AG09319 (cell line): ENCODE results near the gene SLC25A39.

Experiments used
- DNase-seq: peaks from one replicate; pipeline ENCODE4 v3.0.0-alpha.2; 2010; ENCODE audit warnings: low read depth; ENCODE audit errors: extremely low read depth
- CTCF ChIP-seq: IDR thresholded peaks from 2 replicates; pipeline ENCODE4 v1.5.1; 2011; ENCODE audit warnings: low read depth, mild to moderate bottlenecking, inconsistent platforms, low read length, moderate library complexity

SLC25A39 gene

GRCh38 chr17:44320066-44320465, 4.6 kb downstream of the SLC25A39 start:
- no peak for TF ChIP-seq CTCF
- DNase-seq, result no peak

GRCh38 chr17:44318077-44318892, 6.3 kb downstream of the SLC25A39 start:
- TF ChIP-seq CTCF, result no peak
- no peak for DNase-seq

GRCh38 chr17:44317545-44317944, 7.1 kb downstream of the SLC25A39 start:
- no peak for DNase-seq
- TF ChIP-seq CTCF, result no peak

GRCh38 chr17:44315760-44316731, 8.6 kb downstream of the SLC25A39 start:
- no peak for DNase-seq
- TF ChIP-seq CTCF, result no peak

GRCh38 chr17:44314869-44315661, 9.6 kb downstream of the SLC25A39 start:
- TF ChIP-seq CTCF, result no peak
- DNase-seq, result no peak

- DNase-seq, result no peak
- TF ChIP-seq CTCF, result no peak
Observed at GRCh38 chr17:44314524-44314868, 10.1 kb downstream of the SLC25A39 start.
